Measurements from ENCODE around the gene MSANTD3. TPM values are rescaled to one million over a fixed set of nuclear protein-coding genes. Genes with fewer than 3 reads are reported as not detected.
A peak's percentile ranks its signal among the peaks of the same experiment; 100 is the strongest.

MSANTD3 gene
- total and polyA plus RNA-seq, 9 of the 15 experiments (the other 6 are each of a cell fraction or from before 2014, with no cell fraction given) = 9.4 to 28.7 (median 22.3) TPM

DNA sequence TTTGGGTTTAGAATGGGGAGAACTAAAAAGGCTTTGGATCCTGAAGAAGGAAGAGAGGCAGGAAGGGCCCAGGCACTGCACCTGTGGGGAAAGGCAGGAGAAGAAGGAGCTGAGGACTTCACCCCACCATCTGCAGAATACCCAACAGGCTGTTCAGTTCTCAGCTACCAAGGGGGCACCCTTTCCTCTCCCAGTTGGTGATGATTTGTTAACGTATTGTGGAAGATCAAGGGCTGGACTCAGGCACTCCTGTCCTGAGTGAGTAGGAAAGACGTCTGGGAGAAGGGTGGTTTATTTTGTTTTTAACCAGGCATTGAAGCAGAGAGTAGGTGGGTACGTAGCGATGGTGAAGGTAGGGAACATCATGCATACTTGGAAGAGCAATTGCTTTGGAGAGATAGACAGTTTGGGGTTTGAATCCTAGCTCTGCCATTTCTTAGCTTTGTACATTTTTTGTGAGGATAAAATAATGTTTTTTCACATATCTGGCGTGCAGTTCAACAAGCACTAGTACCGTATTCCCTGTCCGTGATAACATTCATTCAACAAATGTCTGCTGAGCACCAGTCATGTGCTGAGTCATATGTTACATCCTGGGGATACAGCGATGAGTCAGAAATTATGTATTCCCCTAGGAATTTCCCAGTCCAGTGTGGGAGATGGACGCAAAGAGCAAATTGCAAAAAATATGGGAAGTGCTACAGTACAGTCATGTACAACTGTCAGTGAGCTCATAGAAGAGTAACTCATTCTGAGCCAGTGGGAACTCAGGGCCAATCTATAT lies 2.1 kb downstream of the MSANTD3 start (continued):
- TF ChIP-seq, protein P1, sequence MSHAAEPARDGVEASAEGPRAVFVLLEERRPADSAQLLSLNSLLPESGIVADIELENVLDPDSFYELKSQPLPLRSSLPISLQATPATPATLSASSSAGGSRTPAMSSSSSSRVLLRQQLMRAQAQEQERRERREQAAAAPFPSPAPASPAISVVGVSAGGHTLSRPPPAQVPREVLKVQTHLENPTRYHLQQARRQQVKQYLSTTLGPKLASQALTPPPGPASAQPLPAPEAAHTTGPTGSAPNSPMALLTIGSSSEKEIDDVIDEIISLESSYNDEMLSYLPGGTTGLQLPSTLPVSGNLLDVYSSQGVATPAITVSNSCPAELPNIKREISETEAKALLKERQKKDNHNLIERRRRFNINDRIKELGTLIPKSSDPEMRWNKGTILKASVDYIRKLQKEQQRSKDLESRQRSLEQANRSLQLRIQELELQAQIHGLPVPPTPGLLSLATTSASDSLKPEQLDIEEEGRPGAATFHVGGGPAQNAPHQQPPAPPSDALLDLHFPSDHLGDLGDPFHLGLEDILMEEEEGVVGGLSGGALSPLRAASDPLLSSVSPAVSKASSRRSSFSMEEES (CRISPR knock-in tag; IDR thresholded peaks at IDR 0.05) = no peak
- no peak for TF ChIP-seq PHF20 (IDR thresholded peaks at IDR 0.05; ENCODE audit: partially characterized antibody)
- TF ChIP-seq MXI1 (IDR thresholded peaks at IDR 0.05; ENCODE audit: low read depth, low read length) = no peak
- TF ChIP-seq ZBTB1 (CRISPR knock-in tag; IDR thresholded peaks at IDR 0.05; ENCODE audit: borderline replicate concordance, low read depth) = no peak
- peak; percentile 93 for TF ChIP-seq JUND (IDR thresholded peaks at IDR 0.05; ENCODE audit: borderline replicate concordance, low read depth, low read length)
- TF ChIP-seq JUND (tag; IDR thresholded peaks at IDR 0.05; ENCODE audit: borderline replicate concordance, low read depth, low read length) = peak; percentile 96
- TF ChIP-seq, protein P2, sequence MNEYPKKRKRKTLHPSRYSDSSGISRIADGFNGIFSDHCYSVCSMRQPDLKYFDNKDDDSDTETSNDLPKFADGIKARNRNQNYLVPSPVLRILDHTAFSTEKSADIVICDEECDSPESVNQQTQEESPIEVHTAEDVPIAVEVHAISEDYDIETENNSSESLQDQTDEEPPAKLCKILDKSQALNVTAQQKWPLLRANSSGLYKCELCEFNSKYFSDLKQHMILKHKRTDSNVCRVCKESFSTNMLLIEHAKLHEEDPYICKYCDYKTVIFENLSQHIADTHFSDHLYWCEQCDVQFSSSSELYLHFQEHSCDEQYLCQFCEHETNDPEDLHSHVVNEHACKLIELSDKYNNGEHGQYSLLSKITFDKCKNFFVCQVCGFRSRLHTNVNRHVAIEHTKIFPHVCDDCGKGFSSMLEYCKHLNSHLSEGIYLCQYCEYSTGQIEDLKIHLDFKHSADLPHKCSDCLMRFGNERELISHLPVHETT (CRISPR knock-in tag; conservative IDR thresholded peaks at IDR 0.05 in 1 of 2, IDR thresholded peaks at IDR 0.05 in 1 of 2) = no peak
- TF ChIP-seq CBX5 (IDR thresholded peaks at IDR 0.05; ENCODE audit: borderline replicate concordance, low read depth) = no peak
- TF ChIP-seq NCOA1 (IDR thresholded peaks at IDR 0.05; ENCODE audit: low read depth) = no peak
- no peak for TF ChIP-seq ATF1 (CRISPR knock-in tag; IDR thresholded peaks at IDR 0.05)
- TF ChIP-seq ATF1 (tag; IDR thresholded peaks at IDR 0.05) = 0 out of 2 replicates have a peak, but pooled peaks have one; percentile 24
- TF ChIP-seq FOS (IDR thresholded peaks at IDR 0.05; ENCODE audit: extremely low read depth, insufficient read length) = peak; percentile 60

Data from K562 (cell line).